MCF 10A (cell line): ENCODE measurements around the gene HLF. TPM values are rescaled to one million over a fixed set of nuclear protein-coding genes. Genes with fewer than 3 reads are reported as not detected.

Experiments used
- BruUV-seq: library from RNA; stranded (reverse); fragments of 400-500 nt; replicated peaks from 2 replicates; lab custom pipeline; 2021; lab: Mats Ljungman, UMichigan
- CTCF ChIA-PET: fragments of 300-600 bp; sonication (Branson Sonifier 250); formaldehyde crosslinking; extraction: SDS; loops from one replicate; lab custom pipeline; 2021; ENCODE audit warnings: antibody characterized with exemption, inconsistent platforms; lab: Yijun Ruan, JAX
- POLR2A ChIA-PET: fragments of 300-600, 350-650 bp; sonication (Branson Sonifier 250); formaldehyde crosslinking; extraction: SDS; loops from one replicate; lab custom pipeline; 2020; ENCODE audit warnings: antibody characterized with exemption, inconsistent platforms; lab: Yijun Ruan, JAX
- DNase-seq: peaks from one replicate; pipeline ENCODE4 v3.0.0-alpha.2; 2018; ENCODE audit not compliant: unreplicated experiment
- H3K27ac Mint-ChIP-seq: one replicate; pipeline ENCODE4 v1.8.0; 2022; ENCODE audit warnings: mild to moderate bottlenecking, low read depth, mixed read lengths; ENCODE audit not compliant: unreplicated experiment
- H3K27me3 Mint-ChIP-seq: one replicate; pipeline ENCODE4 v1.8.0; 2022; ENCODE audit warnings: mixed read lengths; ENCODE audit not compliant: insufficient read depth, unreplicated experiment
- H3K36me3 Mint-ChIP-seq: one replicate; pipeline ENCODE4 v1.8.0; 2022; ENCODE audit warnings: mild to moderate bottlenecking, moderate library complexity, mixed read lengths; ENCODE audit not compliant: insufficient read depth, unreplicated experiment
- H3K4me1 Mint-ChIP-seq: one replicate; pipeline ENCODE4 v1.8.0; 2022; ENCODE audit warnings: mixed read lengths; ENCODE audit not compliant: insufficient read depth, unreplicated experiment
- H3K4me3 Mint-ChIP-seq: one replicate; pipeline ENCODE4 v1.8.0; 2022; ENCODE audit warnings: mild to moderate bottlenecking, moderate library complexity, mixed read lengths; ENCODE audit not compliant: unreplicated experiment
- H3K9me3 Mint-ChIP-seq: one replicate; pipeline ENCODE4 v1.8.0; 2022; ENCODE audit warnings: mixed read lengths; ENCODE audit not compliant: unreplicated experiment
- intact Hi-C: fragments of 100-400 bp; cut with micrococcal nuclease; formaldehyde crosslinking; loops from 2 replicates; pipeline ENCODE4 v1.14.1; 2022
- total RNA-seq: library from RNA; stranded (reverse); gene quantifications from 2 replicates; pipeline ENCODE4 v1.2.3, GENCODE V29; 2022
- TF ChIP-seq, protein P1 (sequence below): fragments of 200-600 bp; IDR thresholded peaks from one replicate; pipeline ENCODE4 v1.8.0; 2022; ENCODE audit warnings: antibody characterized with exemption, mild to moderate bottlenecking; ENCODE audit not compliant: unreplicated experiment

Gene HLF
- total RNA-seq, 1 experiment from 2014 or later = 0.23 TPM

DNA sequence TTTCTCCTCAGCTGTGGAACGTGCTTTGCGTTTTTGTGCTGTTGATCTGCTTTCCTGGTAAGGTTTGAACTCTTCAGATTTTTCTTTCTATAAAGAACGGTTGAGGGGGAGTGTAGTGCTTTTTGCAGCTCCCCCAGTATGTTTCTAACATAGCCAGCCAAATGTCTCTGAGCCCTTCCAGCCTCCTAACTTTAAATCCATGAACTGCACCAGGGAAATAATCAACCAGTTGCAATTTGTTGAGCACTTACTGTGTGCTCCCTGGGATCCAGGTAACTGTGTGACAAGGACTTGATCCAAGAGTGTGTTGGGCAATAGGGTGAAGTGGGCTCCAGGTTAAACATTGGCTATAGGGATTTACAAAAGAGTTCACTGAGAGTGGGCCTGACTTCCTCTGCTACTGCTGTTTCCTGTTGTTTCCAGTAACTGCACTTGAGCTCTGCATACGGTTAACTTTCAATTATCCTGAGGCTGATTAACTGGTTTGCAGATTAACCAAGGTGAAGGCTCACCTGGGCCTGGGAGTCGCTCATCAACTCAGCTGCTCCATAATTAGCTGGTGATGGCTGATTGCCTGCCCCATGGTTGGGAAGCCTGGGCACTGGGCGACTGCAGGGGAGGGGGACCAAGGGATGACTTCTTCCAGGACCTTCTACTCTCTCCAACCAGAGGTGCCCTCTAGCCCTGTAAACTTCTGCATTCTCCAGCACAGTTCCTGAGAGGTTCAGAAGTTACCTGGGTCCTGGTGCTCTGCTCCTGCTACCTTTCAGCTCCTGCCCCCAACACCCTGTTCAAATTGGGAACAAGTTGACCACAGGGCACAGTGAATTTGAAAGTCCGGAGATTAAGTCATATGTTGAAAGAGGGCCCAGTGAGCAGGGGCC lies 19.5 kb downstream of the HLF start:
- TF ChIP-seq, protein P1, sequence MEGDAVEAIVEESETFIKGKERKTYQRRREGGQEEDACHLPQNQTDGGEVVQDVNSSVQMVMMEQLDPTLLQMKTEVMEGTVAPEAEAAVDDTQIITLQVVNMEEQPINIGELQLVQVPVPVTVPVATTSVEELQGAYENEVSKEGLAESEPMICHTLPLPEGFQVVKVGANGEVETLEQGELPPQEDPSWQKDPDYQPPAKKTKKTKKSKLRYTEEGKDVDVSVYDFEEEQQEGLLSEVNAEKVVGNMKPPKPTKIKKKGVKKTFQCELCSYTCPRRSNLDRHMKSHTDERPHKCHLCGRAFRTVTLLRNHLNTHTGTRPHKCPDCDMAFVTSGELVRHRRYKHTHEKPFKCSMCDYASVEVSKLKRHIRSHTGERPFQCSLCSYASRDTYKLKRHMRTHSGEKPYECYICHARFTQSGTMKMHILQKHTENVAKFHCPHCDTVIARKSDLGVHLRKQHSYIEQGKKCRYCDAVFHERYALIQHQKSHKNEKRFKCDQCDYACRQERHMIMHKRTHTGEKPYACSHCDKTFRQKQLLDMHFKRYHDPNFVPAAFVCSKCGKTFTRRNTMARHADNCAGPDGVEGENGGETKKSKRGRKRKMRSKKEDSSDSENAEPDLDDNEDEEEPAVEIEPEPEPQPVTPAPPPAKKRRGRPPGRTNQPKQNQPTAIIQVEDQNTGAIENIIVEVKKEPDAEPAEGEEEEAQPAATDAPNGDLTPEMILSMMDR = no peak
- BruUV-seq = no TSS peak
- ChIA-PET POLR2A (interaction anchor here (0.8 to 4.9 kb wide), 6 partner anchors 9 to 315 kb away, joined by 3 to 89 read pairs (median 6); no protein-coding TSS in a partner anchor), CTCF (interaction anchor here (0.6 to 2.5 kb wide), 5 partner anchors 12 to 370 kb away, joined by 3 to 10 read pairs (median 3); no protein-coding TSS in a partner anchor)
- intact Hi-C loops = no loop called here
- H3K4me1 Mint-ChIP-seq = peaks cover 27% of the 10 kb centered on the region
- H3K4me3 Mint-ChIP-seq = no peak overlapping the region
- no peaks in the 10 kb centered on the region for H3K36me3 Mint-ChIP-seq
- DNase-seq = no peak
- H3K27ac Mint-ChIP-seq = peak overlapping the region; percentile 90
- H3K9me3 Mint-ChIP-seq = no peaks in the 10 kb centered on the region
- H3K27me3 Mint-ChIP-seq = no peaks in the 10 kb centered on the region

DNA sequence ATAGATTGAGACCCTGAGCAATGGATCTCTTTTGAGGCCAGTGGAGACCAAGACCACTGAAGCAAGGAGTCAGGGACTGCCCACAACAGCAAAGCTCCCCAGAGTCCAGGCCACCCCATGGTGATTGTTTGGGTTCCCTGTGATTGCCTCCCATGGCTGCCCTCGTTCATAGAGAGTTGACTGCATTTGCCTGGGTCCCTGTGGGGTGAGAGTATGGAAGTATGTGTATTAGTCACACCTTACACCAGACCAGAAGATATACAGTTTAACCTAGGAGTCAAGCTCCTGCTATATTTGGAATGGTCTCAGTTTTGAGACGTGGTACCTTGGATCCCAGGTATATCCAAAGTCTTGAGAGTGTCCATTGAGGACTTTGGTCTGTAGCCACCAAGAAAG lies 20.2 kb downstream of the HLF start:
- ChIA-PET POLR2A (interaction anchor here (0.7 to 4.9 kb wide), 5 partner anchors 10 to 222 kb away, joined by 4 to 89 read pairs (median 7); no protein-coding TSS in a partner anchor), CTCF (interaction anchor here (0.8 to 2.5 kb wide), 7 partner anchors 8 to 226 kb away, joined by 3 to 11 read pairs (median 3); no protein-coding TSS in a partner anchor)
- H3K36me3 Mint-ChIP-seq = no peaks in the 10 kb centered on the region
- no peaks in the 10 kb centered on the region for H3K9me3 Mint-ChIP-seq
- no TSS peak for BruUV-seq
- no peak overlapping the region for H3K4me3 Mint-ChIP-seq
- no peaks in the 10 kb centered on the region for H3K27me3 Mint-ChIP-seq
- intact Hi-C loops = no loop called here
- H3K4me1 Mint-ChIP-seq = peaks cover 27% of the 10 kb centered on the region
- TF ChIP-seq, protein P1 = no peak
- no peak for DNase-seq
- H3K27ac Mint-ChIP-seq = peak overlapping the region; percentile 90

DNA sequence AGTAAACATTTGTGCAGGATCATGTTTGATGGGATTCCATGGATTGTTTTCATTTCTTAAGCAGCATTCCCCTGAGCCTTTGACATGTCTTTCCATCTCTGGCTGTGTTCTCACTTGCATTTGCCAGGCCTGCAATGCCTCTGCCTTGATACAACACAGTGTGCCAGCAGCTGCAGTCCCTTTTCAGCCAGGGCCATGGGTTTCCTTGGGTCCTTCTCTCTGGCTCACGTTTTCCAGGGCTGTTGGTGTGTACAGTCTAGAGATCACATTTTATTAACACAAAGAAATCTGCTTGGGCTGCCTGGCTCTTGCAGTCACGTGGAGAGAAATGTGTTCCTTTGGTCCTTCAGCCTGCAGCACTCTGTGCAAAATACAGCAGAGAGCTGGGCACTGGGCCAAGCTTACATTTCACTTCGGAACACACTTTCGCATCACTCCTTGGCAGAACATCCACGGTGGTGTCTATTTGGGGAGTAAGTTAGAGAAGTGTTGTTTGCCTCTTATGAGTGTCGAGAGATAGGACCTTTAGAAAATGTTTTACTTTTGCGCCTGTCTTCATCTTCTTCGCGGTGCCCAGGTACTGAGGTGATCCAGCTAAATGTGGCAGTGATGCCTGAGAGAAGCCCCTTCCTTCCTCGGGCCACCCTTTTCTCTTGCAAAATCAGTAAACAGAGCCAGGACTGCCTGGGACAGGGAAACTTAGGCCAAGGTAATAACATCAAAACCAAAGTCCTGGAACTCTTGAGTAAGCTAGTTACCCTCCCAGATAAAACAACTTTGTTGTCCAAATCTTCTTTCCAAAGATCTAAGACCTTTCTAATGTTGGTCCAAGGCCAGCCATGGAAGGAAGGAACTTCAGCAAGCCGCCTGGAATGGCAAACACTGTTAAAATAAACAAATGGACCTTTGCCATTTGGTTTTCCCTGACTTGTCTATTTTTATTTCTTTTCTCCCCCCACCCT lies 20.9 kb downstream of the HLF start:
- POLR2A ChIA-PET = interaction anchor here (0.7 to 4.9 kb wide), 8 partner anchors 11 to 222 kb away, joined by 3 to 89 read pairs (median 6); no protein-coding TSS in a partner anchor
- Mint-ChIP-seq H3K9me3 (no peaks in the 10 kb centered on the region), H3K27me3 (no peaks in the 10 kb centered on the region), H3K4me3 (peak overlapping the region; percentile 28), H3K36me3 (no peaks in the 10 kb centered on the region), H3K27ac (peak overlapping the region; percentile 90), H3K4me1 (peaks cover 27% of the 10 kb centered on the region)
- CTCF ChIA-PET = interaction anchor here (0.6 to 2.1 kb wide), 8 partner anchors 9 to 226 kb away, joined by 3 to 11 read pairs (median 3); no protein-coding TSS in a partner anchor
- TF ChIP-seq, protein P1 = no peak
- intact Hi-C loops = no loop called here
- BruUV-seq = no TSS peak
- DNase-seq = peak; percentile 89
